Right ventricle myocardium inferior (tissue), 1 donor: Measurements from ENCODE around the gene ADIPOR1. TPM values are rescaled to one million over a fixed set of nuclear protein-coding genes. Genes with fewer than 3 reads are reported as not detected.

Experiments
- ATAC-seq: fragments of 200-7000 bp; cut with Tn5 transposase; one replicate; pipeline ENCODE4 v1.9.1; 2020; ENCODE audit warnings: mild to moderate bottlenecking, moderate library complexity
- DNase-seq: peaks from one replicate; pipeline ENCODE4 v3.0.0; 2021; ENCODE audit errors: missing footprints
- intact Hi-C: fragments of 100-400 bp; cut with DNase I; formaldehyde crosslinking; loops from one replicate; pipeline ENCODE4 v1.11.0; 2022
- total RNA-seq: library from RNA; stranded (reverse); fragmentation: NEBNext Ultra II Directional; extraction: Animal tissue kit (Norgen Biotek cat#: 25700); gene quantifications from one replicate; pipeline ENCODE4 v1.2.1, GENCODE V29; 2021
- donor health status: DM: no; HTN: yes; CAD: no; lungs with severe emphysema.

The ADIPOR1 gene
- total RNA-seq, 1 donor from 2014 or later = 85.8 TPM

- ATAC-seq = no peak
- DNase-seq = no peak
- intact Hi-C loops = no loop called here
These were observed 56.6 kb downstream of the ADIPOR1 start for GRCh38 chr1:202901555-202901954.

GRCh38 chr1:202892501-202892900 is 65.6 kb downstream of the ADIPOR1 start:
- DNase-seq (no peak), ATAC-seq (no peak)
- intact Hi-C loops = no loop called here

Other genes starting within 250 kb of the ADIPOR1 start
- not detected for gene SYT2, start 247.9 kb downstream of the ADIPOR1 start, total RNA-seq
- gene KDM5B, start 149.9 kb downstream of the ADIPOR1 start, total RNA-seq = 10.8 TPM
- gene PCAT6, start 147.4 kb downstream of the ADIPOR1 start, total RNA-seq = 0.54 TPM
- 6.1 TPM for gene RABIF, start 69.2 kb downstream of the ADIPOR1 start, total RNA-seq
- gene KLHL12, start 31.1 kb downstream of the ADIPOR1 start, total RNA-seq = 19.3 TPM
- 134 TPM for gene CYB5R1, start 8.9 kb upstream of the ADIPOR1 start, total RNA-seq
- gene TMEM183A, start 49.1 kb upstream of the ADIPOR1 start, total RNA-seq = 24.0 TPM
- gene PPFIA4, start 68.2 kb upstream of the ADIPOR1 start, total RNA-seq = 22.2 TPM
- gene MYOG, start 127.7 kb upstream of the ADIPOR1 start, total RNA-seq = not detected
- 19.0 TPM for gene ADORA1, start 169.4 kb upstream of the ADIPOR1 start, total RNA-seq
- not detected for gene MYBPH, start 217.5 kb upstream of the ADIPOR1 start, total RNA-seq
- 0.46 TPM for gene CHI3L1, start 228.4 kb upstream of the ADIPOR1 start, total RNA-seq